Spleen (tissue), 11 donors: Measurements from ENCODE around the gene GSK3B. TPM values are rescaled to one million over a fixed set of nuclear protein-coding genes. Genes with fewer than 3 reads are reported as not detected.

Experiments used
- DNase-seq: peaks from one replicate; pipeline ENCODE4 v3.0.0-alpha.2; 2020
- H3K27ac ChIP-seq, 8 donors: fragments of 200-600 bp; sonication (generic) in 7 of 8; 1 replicate in 4 of 8; 2 replicates in 4 of 8; pipeline versions ENCODE4 v1.5.0 to v1.8.0; 2016 to 2021; ENCODE audit warnings: inconsistent platforms in 4 of 8, mild to moderate bottlenecking in 4 of 8, moderate library complexity in 1 of 8
- H3K27me3 ChIP-seq, 7 donors: fragments of 200-600 bp; sonication (generic) in 6 of 7; replicated peaks in 1 of 7; 1 replicate in 4 of 7; 2 replicates in 3 of 7; pipeline versions ENCODE4 v1.5.0 to v1.8.0; 2016 to 2021; ENCODE audit warnings: inconsistent platforms in 3 of 7, mild to moderate bottlenecking in 1 of 7
- H3K36me3 ChIP-seq, 6 donors: fragments of 200-600 bp; sonication (generic) in 5 of 6; 1 replicate in 4 of 6; 2 replicates in 2 of 6; pipeline versions ENCODE4 v1.5.0 to v1.8.0; 2016 to 2021; ENCODE audit warnings: inconsistent platforms in 2 of 6
- H3K4me1 ChIP-seq, 6 donors: fragments of 200-600 bp; sonication (generic) in 5 of 6; 1 replicate in 3 of 6; 2 replicates in 3 of 6; pipeline versions ENCODE4 v1.5.0 to v1.8.0; 2016 to 2021; ENCODE audit warnings: inconsistent platforms in 3 of 6
- H3K4me3 ChIP-seq, 8 donors: fragments of 200-600 bp; sonication (generic) in 7 of 8; 1 replicate in 4 of 8; 2 replicates in 4 of 8; pipeline versions ENCODE4 v1.5.0 to v1.8.0; 2016 to 2021; ENCODE audit warnings: inconsistent platforms in 4 of 8, mild to moderate bottlenecking in 4 of 8, moderate library complexity in 2 of 8
- H3K9me3 ChIP-seq, 8 donors: fragments of 200-600 bp; sonication (generic) in 7 of 8; 1 replicate in 4 of 8; 2 replicates in 4 of 8; pipeline versions ENCODE4 v1.5.0 to v1.8.0; 2016 to 2021; ENCODE audit warnings: inconsistent platforms in 4 of 8
- POLR2A ChIP-seq, 3 donors: fragments of 450-650 bp; IDR thresholded peaks; one replicate each; pipeline ENCODE4 v1.5.1; 2017; ENCODE audit warnings: antibody characterized with exemption in 3 of 3, mild to moderate bottlenecking in 1 of 3
- POLR2AphosphoS5 ChIP-seq, 3 donors: sonication (generic); formaldehyde crosslinking; IDR thresholded peaks; one replicate each; pipeline ENCODE4 v1.5.1; 2017; ENCODE audit warnings: antibody characterized with exemption in 3 of 3
- WGBS, 5 donors: extraction: QIAGEN DNeasy Blood & Tissue Kit in 3 of 5; methylation state at CpG; one replicate each; pipeline versions ENCODE4 v1.1.5 to v1.1.7; 2013 to 2018; 5-methylcytosine and 5-hydroxymethylcytosine counted together
- intact Hi-C: fragments of 100-400 bp; cut with DNase I; formaldehyde crosslinking; loops from one replicate; pipeline ENCODE4 v1.15.0; 2023; ENCODE audit warnings: low total_unique reads
- polyA plus RNA-seq, 3 donors: library from polyadenylated mRNA; stranded (reverse); fragments of 200-250 nt; gene quantifications; one replicate each; pipeline ENCODE4 v1.2.1, GENCODE V29; 2013
- total RNA-seq, 7 donors: library from RNA; depleted of rRNA in 3 of 7; stranded (reverse); fragments of >200 nt in 3 of 7; fragmentation: NEBNext Ultra II Directional in 4 of 7; extraction: Animal tissue kit (Norgen Biotek cat#: 25700) in 4 of 7; gene quantifications; one replicate each; pipeline versions ENCODE4 v1.1.0 to v1.2.1, GENCODE V29; 2016 to 2021
- TF ChIP-seq, protein P1 (sequence below), 11 experiments: fragments of 200-600 bp in 7 of 11; fragments of 450-650 bp in 4 of 11; sonication (generic) in 4 of 11; IDR thresholded peaks in 8 of 11; conservative IDR thresholded peaks in 3 of 11; 1 replicate in 7 of 11; 2 replicates in 4 of 11; pipeline versions ENCODE4 v1.4.0 to v1.8.0; 2016 to 2021; ENCODE audit warnings: antibody characterized with exemption in 11 of 11, inconsistent platforms in 4 of 11, mild to moderate bottlenecking in 1 of 11
- donor health status: healthy with polysubstance abuse.
- donor health status: DM: no; HTN: no; CAD: no; lungs with moderate emphysema.
- donor health status: DM: no; HTN: no; CAD: no.
- donor health status: Bipolar disorder and iron deficiency.
- donor health status: healthy.
- donor health status: DM: no; HTN: no; CAD: no.
- donor health status: DM: yes; HTN: yes; CAD: no.

The GSK3B gene
- total and polyA plus RNA-seq, 10 donors: 4.7 to 62.2 (median 53.1) TPM

DNA sequence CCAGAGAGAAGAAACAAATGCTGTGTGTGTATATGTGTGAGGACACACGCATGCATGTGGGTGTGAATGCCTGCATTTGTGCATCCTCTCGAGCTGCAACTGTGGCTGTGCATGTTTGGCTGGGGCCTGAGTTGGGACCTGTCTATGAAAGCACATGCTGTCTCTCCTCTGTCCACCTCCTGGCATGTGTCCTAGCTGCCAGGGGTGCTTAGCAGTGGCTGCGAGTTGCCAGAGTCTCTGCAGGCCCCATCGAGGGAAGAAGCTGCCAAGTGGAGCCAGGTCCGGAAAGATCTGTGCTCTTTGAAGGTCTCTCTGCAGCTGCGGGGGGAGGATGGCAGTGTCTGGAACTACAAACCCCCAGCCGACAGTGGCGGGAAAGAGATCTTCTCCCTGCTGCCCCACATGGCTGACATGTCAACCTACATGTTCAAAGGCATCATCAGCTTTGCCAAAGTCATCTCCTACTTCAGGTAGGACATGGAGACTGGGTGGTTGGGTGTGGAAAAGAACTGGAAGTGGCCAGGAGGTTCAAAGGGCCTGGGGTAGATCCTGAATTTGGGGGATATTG lies 281.7 kb downstream of the GSK3B start:
- Histone ChIP-seq H3K27ac (no peak overlapping the region), H3K36me3 (no peaks in the 10 kb centered on the region), H3K9me3 (no peaks in the 10 kb centered on the region), H3K27me3 (peaks cover 0 to 9% (median 0%) of the 10 kb centered on the region in 7 donors), H3K4me3 (no peak overlapping the region), H3K4me1 (peaks cover 4 to 19% (median 14%) of the 10 kb centered on the region in 6 donors)
- no peak for DNase-seq
- intact Hi-C loops: no loop called here
- TF ChIP-seq, protein P1, sequence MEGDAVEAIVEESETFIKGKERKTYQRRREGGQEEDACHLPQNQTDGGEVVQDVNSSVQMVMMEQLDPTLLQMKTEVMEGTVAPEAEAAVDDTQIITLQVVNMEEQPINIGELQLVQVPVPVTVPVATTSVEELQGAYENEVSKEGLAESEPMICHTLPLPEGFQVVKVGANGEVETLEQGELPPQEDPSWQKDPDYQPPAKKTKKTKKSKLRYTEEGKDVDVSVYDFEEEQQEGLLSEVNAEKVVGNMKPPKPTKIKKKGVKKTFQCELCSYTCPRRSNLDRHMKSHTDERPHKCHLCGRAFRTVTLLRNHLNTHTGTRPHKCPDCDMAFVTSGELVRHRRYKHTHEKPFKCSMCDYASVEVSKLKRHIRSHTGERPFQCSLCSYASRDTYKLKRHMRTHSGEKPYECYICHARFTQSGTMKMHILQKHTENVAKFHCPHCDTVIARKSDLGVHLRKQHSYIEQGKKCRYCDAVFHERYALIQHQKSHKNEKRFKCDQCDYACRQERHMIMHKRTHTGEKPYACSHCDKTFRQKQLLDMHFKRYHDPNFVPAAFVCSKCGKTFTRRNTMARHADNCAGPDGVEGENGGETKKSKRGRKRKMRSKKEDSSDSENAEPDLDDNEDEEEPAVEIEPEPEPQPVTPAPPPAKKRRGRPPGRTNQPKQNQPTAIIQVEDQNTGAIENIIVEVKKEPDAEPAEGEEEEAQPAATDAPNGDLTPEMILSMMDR (IDR thresholded peaks at IDR 0.05 in 8 of 11, conservative IDR thresholded peaks at IDR 0.05 in 3 of 11): no peak
- no peak for TF ChIP-seq POLR2AphosphoS5 (IDR thresholded peaks at IDR 0.05)
- whole genome bisulfite sequencing, 5 donors: 86 to 91% (median 87%) methylated on average over 8 of the region's 8 CpGs

DNA sequence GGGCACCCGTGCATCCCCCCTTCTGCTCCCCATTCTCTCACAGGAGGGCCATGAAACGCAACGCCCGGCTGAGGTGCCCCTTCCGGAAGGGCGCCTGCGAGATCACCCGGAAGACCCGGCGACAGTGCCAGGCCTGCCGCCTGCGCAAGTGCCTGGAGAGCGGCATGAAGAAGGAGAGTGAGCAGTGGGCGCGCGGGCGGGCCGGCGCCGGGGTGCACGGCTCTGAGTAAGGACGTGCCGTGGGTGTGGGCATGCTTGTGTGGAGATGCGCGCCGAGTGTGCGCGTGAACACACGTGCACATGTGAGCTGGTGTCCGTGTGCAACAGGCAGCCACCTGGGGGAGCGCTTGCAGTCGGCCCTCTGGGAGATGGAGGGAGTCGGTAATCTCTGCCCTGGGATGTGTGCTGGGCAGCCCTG lies 284.2 kb downstream of the GSK3B start:
- Histone ChIP-seq H3K4me3 (peak overlapping the region; percentile 39 to 84 (median 52)), H3K36me3 (no peaks in the 10 kb centered on the region), H3K9me3 (no peaks in the 10 kb centered on the region), H3K4me1 (peaks cover 4 to 19% (median 14%) of the 10 kb centered on the region in 6 donors), H3K27me3 (peaks cover 0 to 5% (median 0%) of the 10 kb centered on the region in 7 donors), H3K27ac (peak overlapping the region in 3 of 8 donors; percentile 40 to 52 (median 51))
- intact Hi-C loops: no loop called here
- 0 to 9% (median 1%) methylated on average over 28 to 33 of the region's 33 CpGs for WGBS, 5 donors
- TF ChIP-seq POLR2A (IDR thresholded peaks at IDR 0.05): no peak
- TF ChIP-seq POLR2AphosphoS5 (IDR thresholded peaks at IDR 0.05): peak in 2 of 3 donors; percentile 64 to 75
- TF ChIP-seq, protein P1 (IDR thresholded peaks at IDR 0.05 in 8 of 11, conservative IDR thresholded peaks at IDR 0.05 in 3 of 11): peak in 3 of 11 experiments; percentile 13 to 42 (median 40)
- peak; percentile 89 for DNase-seq

DNA sequence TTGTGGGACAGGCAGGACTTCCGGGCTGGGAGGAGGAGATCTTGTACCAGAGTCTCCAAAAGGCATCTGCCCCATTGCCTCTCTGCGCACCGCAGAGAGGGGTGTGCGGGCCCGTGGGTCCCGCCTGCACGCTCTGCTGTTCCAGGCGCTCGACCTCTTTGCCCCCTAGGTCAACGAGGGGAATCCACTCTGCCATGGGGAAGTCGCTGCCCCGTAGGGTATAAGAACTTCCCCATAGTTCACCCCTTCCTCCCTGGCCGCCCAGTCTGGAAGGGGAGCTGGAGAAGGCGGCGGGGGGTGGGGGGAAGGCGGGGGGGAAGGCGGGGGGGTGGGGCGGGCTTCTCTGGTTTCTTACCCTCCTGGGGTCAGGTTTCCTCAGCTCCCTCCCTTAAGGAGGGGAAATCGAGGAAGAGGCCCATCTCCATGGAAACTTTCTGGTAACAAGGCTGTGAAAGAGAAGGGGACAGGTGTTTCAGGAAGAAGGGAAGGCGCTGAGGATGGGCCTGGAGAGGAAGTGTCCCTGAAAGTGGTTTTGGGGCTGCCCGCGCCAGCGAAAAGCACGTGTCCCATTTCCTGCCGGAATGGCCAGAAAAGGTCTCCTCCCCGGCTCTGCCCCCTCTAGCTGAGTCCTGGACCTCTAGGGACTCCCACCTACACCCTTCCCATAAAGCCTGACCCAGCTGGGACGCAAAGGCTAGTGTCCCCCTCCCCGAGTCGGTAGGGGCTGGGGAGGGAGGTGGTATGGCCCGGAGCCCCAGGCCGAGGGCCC lies 284.8 kb downstream of the GSK3B start:
- WGBS, 5 donors: 25 to 38% (median 32%) methylated on average over 19 to 31 of the region's 31 CpGs
- H3K4me1 ChIP-seq: peaks cover 4 to 19% (median 14%) of the 10 kb centered on the region in 6 donors
- no peaks in the 10 kb centered on the region for H3K36me3 ChIP-seq
- no peak for TF ChIP-seq POLR2A (IDR thresholded peaks at IDR 0.05)
- H3K4me3 ChIP-seq: peak overlapping the region; percentile 39 to 84 (median 52)
- no peak for DNase-seq
- H3K27ac ChIP-seq: peak overlapping the region in 3 of 8 donors; percentile 40 to 52 (median 51)
- intact Hi-C loops: no loop called here
- no peaks in the 10 kb centered on the region for H3K27me3 ChIP-seq
- H3K9me3 ChIP-seq: no peaks in the 10 kb centered on the region

DNA sequence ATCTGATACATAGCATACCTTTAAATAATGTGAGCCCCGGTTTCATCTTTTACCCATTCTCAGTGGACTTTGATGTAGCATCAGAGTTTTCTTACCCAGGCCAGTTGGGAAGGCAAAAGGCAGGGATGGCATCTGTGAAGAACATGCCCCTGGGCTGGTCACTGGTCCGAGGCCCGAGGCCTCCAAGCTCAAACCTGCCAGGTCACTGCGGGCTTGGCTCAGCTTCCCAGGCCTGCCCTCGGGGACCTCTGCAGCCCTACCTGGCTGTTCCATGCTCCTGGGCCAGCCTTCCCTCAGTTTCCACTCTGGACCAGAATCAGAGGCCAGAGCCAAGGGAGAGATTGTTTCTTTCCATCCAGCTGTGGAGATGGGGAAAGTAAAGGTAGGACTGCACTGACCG lies 285.4 kb downstream of the GSK3B start:
- intact Hi-C loops: no loop called here
- DNase-seq: no peak

More for the DNA sequence above, 285.4 kb downstream of the GSK3B start:
- no peaks in the 10 kb centered on the region for H3K36me3 ChIP-seq
- H3K4me1 ChIP-seq: peaks cover 4 to 19% (median 14%) of the 10 kb centered on the region in 6 donors
- H3K9me3 ChIP-seq: no peaks in the 10 kb centered on the region
- H3K4me3 ChIP-seq: no peak overlapping the region
- WGBS, 5 donors: 82 to 97% (median 91%) methylated on average over 6 of the region's 6 CpGs
- no peak overlapping the region for H3K27ac ChIP-seq
- H3K27me3 ChIP-seq: no peaks in the 10 kb centered on the region
- TF ChIP-seq POLR2A (IDR thresholded peaks at IDR 0.05) (no peak), POLR2AphosphoS5 (IDR thresholded peaks at IDR 0.05) (no peak)
- TF ChIP-seq, protein P1 (IDR thresholded peaks at IDR 0.05 in 8 of 11, conservative IDR thresholded peaks at IDR 0.05 in 3 of 11): no peak
